GM23338 (cell line): ENCODE measurements around the gene JAZF1.
A peak's percentile ranks its signal among the peaks of the same experiment; 100 is the strongest.

Source experiments
- CREB1 ChIP-seq: fragments of 250-450 bp; sonication (Bioruptor Pico); IDR thresholded peaks from 2 replicates; pipeline ENCODE4 v1.5.0; 2020; ENCODE audit warnings: low read depth, mild to moderate bottlenecking, moderate library complexity
- CTCF ChIP-seq, 2 experiments: fragments of 200-600 bp in 1 of 2; sonication (generic) in 1 of 2; conservative IDR thresholded peaks; 2 replicates each; pipeline versions ENCODE4 v1.5.1 to v1.6.1; 2016 to 2017; ENCODE audit warnings: antibody characterized with exemption in 2 of 2, low read depth in 2 of 2, mild to moderate bottlenecking in 2 of 2, moderate library complexity in 1 of 2
- ETS1 ChIP-seq: IDR thresholded peaks from 2 replicates; pipeline ENCODE4 v1.6.1; 2016; ENCODE audit warnings: antibody characterized with exemption
- EZH2 ChIP-seq: fragments of 200-600 bp; sonication (generic); IDR thresholded peaks from one replicate; pipeline ENCODE4 v1.8.0; 2017; ENCODE audit warnings: antibody characterized with exemption, mild to moderate bottlenecking, low read depth; ENCODE audit not compliant: unreplicated experiment
- EZH2phosphoT487 ChIP-seq: fragments of 200-600 bp; sonication (generic); IDR thresholded peaks from one replicate; pipeline ENCODE4 v1.8.1; 2018; ENCODE audit warnings: antibody characterized with exemption; ENCODE audit not compliant: unreplicated experiment
- JUNB ChIP-seq: IDR thresholded peaks from one replicate; pipeline ENCODE4 v1.6.1; 2016; ENCODE audit warnings: antibody characterized with exemption; ENCODE audit not compliant: unreplicated experiment
- NANOG ChIP-seq: IDR thresholded peaks from 2 replicates; pipeline ENCODE4 v1.6.1; 2016; ENCODE audit warnings: antibody characterized with exemption, borderline replicate concordance
- POLR2AphosphoS5 ChIP-seq: IDR thresholded peaks from 2 replicates; pipeline ENCODE4 v1.6.1; 2016; ENCODE audit warnings: antibody characterized with exemption, low read depth
- REST ChIP-seq: IDR thresholded peaks from one replicate; pipeline ENCODE4 v1.6.1; 2018; ENCODE audit warnings: antibody characterized with exemption; ENCODE audit not compliant: unreplicated experiment
- STAT1 ChIP-seq: IDR thresholded peaks from one replicate; pipeline ENCODE4 v1.6.1; 2016; ENCODE audit warnings: antibody characterized with exemption; ENCODE audit not compliant: unreplicated experiment
- ZNF114 ChIP-seq: fragments of 250-450 bp; sonication (Bioruptor Pico); IDR thresholded peaks from 2 replicates; pipeline ENCODE4 v1.5.0; 2020; ENCODE audit warnings: mild to moderate bottlenecking, moderate library complexity
- ZNF331 ChIP-seq: fragments of 250-450 bp; sonication (Bioruptor Pico); IDR thresholded peaks from 2 replicates; pipeline ENCODE4 v1.5.0; 2020; ENCODE audit warnings: low read depth, mild to moderate bottlenecking, moderate library complexity
- ZNF462 ChIP-seq: fragments of 250-450 bp; sonication (Bioruptor Pico); IDR thresholded peaks from 2 replicates; pipeline ENCODE4 v1.5.0; 2020; ENCODE audit warnings: mild to moderate bottlenecking, moderate library complexity

GRCh38 chr7:27933671-27934565 is 246.7 kb downstream of the JAZF1 start:
- TF ChIP-seq CTCF (conservative IDR thresholded peaks at IDR 0.05; ENCODE audit: low read depth in 2 of 2), result peak in 1 of 2 experiments; percentile 64; a peak in 3 of 4 replicates
- no peak for TF ChIP-seq REST
- no peak for TF ChIP-seq EZH2phosphoT487
- no peak for TF ChIP-seq EZH2
- TF ChIP-seq CREB1 (CRISPR knock-in tag), result no peak
- TF ChIP-seq POLR2AphosphoS5, result no peak
- TF ChIP-seq ZNF331, result no peak
- no peak for TF ChIP-seq JUNB
- no peak for TF ChIP-seq STAT1
- no peak for TF ChIP-seq ZNF114 (CRISPR knock-in tag)
- TF ChIP-seq NANOG, result no peak
- no peak for TF ChIP-seq ETS1
- TF ChIP-seq ZNF462 (CRISPR knock-in tag), result no peak
